A549 (cell line): ENCODE measurements around the gene AVPI1.
"Not testable (repeated sequence)": the region's sequence is repeated elsewhere in the genome, so short reads cannot be mapped to it uniquely, and the experiment has no call there.

Experiments
- CBX8 ChIP-seq: fragments of 200-600 bp; sonication (generic); IDR thresholded peaks from 2 replicates; pipeline ENCODE4 v1.6.1; 2016
- CTCF ChIP-seq: fragments of >200 bp; sonication (Bioruptor Twin); formaldehyde crosslinking; IDR thresholded peaks from 3 replicates; pipeline ENCODE4 v1.5.1; 2016
- E2F6 ChIP-seq: IDR thresholded peaks from 2 replicates; pipeline ENCODE4 v1.6.1; 2012; ENCODE audit warnings: low read depth, borderline replicate concordance
- EP300 ChIP-seq, 2 experiments: fragments of >200 bp; sonication (Bioruptor Twin); formaldehyde crosslinking; IDR thresholded peaks; 2 replicates in 1 of 2; 3 replicates in 1 of 2; pipeline ENCODE4 v1.6.1; 2016 to 2017
- FOSL2 ChIP-seq, 2 experiments: fragments of 450-650 bp in 1 of 2; fragments of >200 bp in 1 of 2; sonication (Bioruptor Twin) in 1 of 2; formaldehyde crosslinking; IDR thresholded peaks; 2 replicates each; pipeline versions ENCODE4 v1.5.0 to v1.6.1; 2016 to 2020; ENCODE audit warnings: mild to moderate bottlenecking in 1 of 2, moderate library complexity in 1 of 2
- FOXS1 ChIP-seq: fragments of 250-450 bp; sonication (Bioruptor Pico); IDR thresholded peaks from 2 replicates; pipeline ENCODE4 v1.5.0; 2020; ENCODE audit warnings: mild to moderate bottlenecking, moderate library complexity
- KDM1A ChIP-seq: fragments of 200-600 bp; sonication (generic); IDR thresholded peaks from 2 replicates; pipeline ENCODE4 v1.6.1; 2016; ENCODE audit warnings: low read depth, mild to moderate bottlenecking
- PHF8 ChIP-seq: fragments of 200-600 bp; sonication (generic); IDR thresholded peaks from 2 replicates; pipeline ENCODE4 v1.6.1; 2016; ENCODE audit warnings: low read depth, mild to moderate bottlenecking, antibody characterized with exemption, moderate library complexity, borderline replicate concordance
- POLR2A ChIP-seq: IDR thresholded peaks from 2 replicates; pipeline ENCODE4 v1.6.1; 2012; ENCODE audit warnings: mild to moderate bottlenecking, low read length

GRCh38 chr10:97639090-97639489 is 48.0 kb downstream of the AVPI1 start:
- TF ChIP-seq KDM1A; CTCF; E2F6; POLR2A; PHF8; FOSL2 (IDR thresholded peaks at IDR 0.05); FOSL2 (CRISPR knock-in tag; IDR thresholded peaks at IDR 0.05); FOXS1 (CRISPR knock-in tag); CBX8; EP300 (IDR thresholded peaks at IDR 0.05): not testable (repeated sequence)
